Fibroblast of skin of left biceps (primary cell): Measurements from ENCODE around the gene XPC.
A peak's percentile ranks its signal among the peaks of the same experiment; 100 is the strongest.

ENCODE experiments used
- DNase-seq, 2 experiments: peaks; one replicate each; pipeline ENCODE4 v3.0.0-alpha.2; 2013; ENCODE audit warnings: low read depth in 2 of 2

Gene XPC

GRCh38 chr3:14147617-14148016, 30.8 kb downstream of the XPC start:
- no peak for DNase-seq

- DNase-seq: no peak
These were observed 31.4 kb downstream of the XPC start for GRCh38 chr3:14147066-14147435.

GRCh38 chr3:14146381-14147065, 31.9 kb downstream of the XPC start:
- no peak for DNase-seq

- DNase-seq: no peak
These were observed 32.6 kb downstream of the XPC start for GRCh38 chr3:14145670-14146380.

- DNase-seq: no peak
These were observed 33.2 kb downstream of the XPC start for GRCh38 chr3:14145236-14145635.

- DNase-seq: peak; percentile 97
These were observed 33.9 kb downstream of the XPC start for GRCh38 chr3:14144423-14145075.

- DNase-seq: peak; percentile 93 to 94
These were observed 34.9 kb downstream of the XPC start for GRCh38 chr3:14143271-14144225.

- no peak for DNase-seq
These were observed 35.7 kb downstream of the XPC start for GRCh38 chr3:14142567-14143270.

- DNase-seq: no peak
These were observed 36.6 kb downstream of the XPC start for GRCh38 chr3:14141602-14142341.

- DNase-seq: no peak
These were observed 37.3 kb downstream of the XPC start for GRCh38 chr3:14141144-14141543.

- DNase-seq: no peak
These were observed 37.7 kb downstream of the XPC start for GRCh38 chr3:14140668-14141067.

- DNase-seq: no peak
These were observed 38.6 kb downstream of the XPC start for GRCh38 chr3:14139771-14140170.

GRCh38 chr3:14138878-14139655, 39.3 kb downstream of the XPC start:
- no peak for DNase-seq

GRCh38 chr3:14138109-14138877, 40.1 kb downstream of the XPC start:
- DNase-seq: no peak

GRCh38 chr3:14137445-14137844, 41.0 kb downstream of the XPC start:
- DNase-seq: no peak

- DNase-seq: no peak
These were observed 41.4 kb downstream of the XPC start for GRCh38 chr3:14137004-14137403.

GRCh38 chr3:14135581-14135980, 42.8 kb downstream of the XPC start:
- DNase-seq: no peak

GRCh38 chr3:14134291-14134690, 44.1 kb downstream of the XPC start:
- no peak for DNase-seq

- DNase-seq: no peak
These were observed 44.5 kb downstream of the XPC start for GRCh38 chr3:14133876-14134275.
